GM15510 (cell line): ENCODE results near the gene DKC1.

ENCODE experiments used
- POLR2A ChIP-seq: IDR thresholded peaks from 3 replicates; pipeline ENCODE4 v1.6.1; 2011; ENCODE audit warnings: borderline replicate concordance; ENCODE audit not compliant: insufficient read length; ENCODE audit errors: extremely low read depth

The DKC1 gene

GRCh38 chrX:154815274-154815818 is 52.7 kb downstream of the DKC1 start:
- TF ChIP-seq POLR2A: no peak

DNA sequence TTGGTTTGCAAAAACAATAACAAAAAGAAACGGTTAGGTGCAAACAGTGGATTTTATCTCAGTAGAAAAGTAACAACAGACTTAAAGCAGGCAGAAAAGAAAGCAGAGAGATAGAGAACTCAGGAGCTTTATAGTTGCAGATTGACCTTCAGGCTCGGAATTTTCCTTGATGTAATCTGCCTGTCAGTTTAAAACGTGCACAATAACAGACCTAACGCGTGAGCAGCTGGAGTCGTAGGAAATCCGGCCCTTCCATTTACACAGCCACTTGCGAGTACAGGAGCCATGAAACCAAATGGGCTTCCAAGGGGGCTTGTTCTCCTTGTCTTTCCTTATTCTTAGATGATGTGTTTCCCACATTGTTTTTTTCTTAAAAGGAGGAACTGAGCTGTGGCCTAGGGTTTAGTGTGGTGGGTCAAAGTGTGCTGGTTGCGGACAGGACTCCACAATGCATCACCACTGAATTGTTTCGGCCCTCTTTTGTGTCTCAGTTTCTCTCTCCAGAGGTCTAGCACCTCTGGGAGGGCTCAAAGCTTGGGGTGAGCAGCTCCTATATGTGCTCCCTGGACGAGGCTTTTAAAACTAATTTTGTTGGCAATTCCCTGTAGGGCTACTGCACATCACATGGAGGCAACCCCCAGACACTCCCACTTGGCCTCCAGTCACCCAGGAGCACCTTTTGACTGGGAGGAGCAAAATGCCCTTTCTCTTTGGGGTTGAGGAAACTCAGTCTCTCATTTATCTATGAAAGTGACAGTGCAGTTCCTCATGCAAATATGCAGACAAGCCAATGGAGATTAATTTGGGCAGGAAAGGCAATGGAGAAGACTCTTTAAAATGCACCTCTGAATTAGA is 56.5 kb downstream of the DKC1 start:
- TF ChIP-seq POLR2A: no peak

DNA sequence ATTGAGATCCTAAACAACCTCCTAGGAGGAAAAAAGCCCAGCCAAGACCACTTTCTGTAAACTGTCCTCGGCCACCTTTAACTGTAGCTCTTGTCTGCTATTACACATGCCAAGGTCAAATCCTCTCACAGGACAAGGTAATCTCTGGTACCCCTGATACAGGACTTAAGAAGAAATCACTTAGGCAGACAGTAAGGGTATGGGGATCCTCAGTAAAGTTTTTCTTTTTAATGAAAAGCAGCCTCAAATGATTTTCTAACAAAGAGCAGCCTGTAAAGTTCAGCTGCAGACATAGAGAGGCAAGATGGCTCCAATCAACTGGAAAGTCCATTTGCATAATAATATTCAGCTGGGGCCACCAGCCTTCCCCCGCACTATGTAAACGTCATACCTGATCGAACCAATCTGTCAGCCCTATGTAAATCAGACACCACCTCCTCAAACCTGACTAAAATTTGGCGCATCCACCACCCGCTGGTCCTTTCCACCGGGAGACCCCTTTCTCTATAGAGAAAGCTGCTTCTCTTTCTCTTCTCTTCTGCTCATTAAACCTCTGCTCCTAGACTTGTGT is 57.2 kb downstream of the DKC1 start:
- no peak for TF ChIP-seq POLR2A

GRCh38 chrX:154821523-154821922 is 58.9 kb downstream of the DKC1 start:
- TF ChIP-seq POLR2A: no peak

DNA sequence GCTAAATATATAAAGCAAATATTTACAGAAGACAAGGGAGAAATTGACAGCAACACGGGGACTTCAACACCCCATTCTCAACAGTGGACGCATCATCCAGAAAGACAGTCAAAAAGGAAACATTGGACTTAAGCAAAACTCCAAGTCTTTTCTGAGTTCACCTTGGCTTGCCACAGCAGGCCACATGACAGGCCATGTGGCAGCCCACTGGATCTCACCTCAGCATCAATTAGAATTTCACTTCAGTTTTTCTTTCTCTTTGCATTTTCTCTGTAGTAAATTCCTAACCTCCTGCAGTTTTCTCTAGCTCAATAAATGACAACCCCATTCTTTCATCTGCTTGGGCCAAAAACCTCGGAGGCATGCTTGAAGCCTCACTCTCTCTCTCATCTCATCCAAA is 59.4 kb downstream of the DKC1 start:
- TF ChIP-seq POLR2A: no peak

- no peak for TF ChIP-seq POLR2A
Measured at GRCh38 chrX:154824638-154825037, 62.0 kb downstream of the DKC1 start.
